CD4-positive, alpha-beta T cell treated with Interferon alpha-2 for 1 hour (primary cell): ENCODE measurements around the gene LSS.
A peak's percentile ranks its signal among the peaks of the same experiment; 100 is the strongest.
"Not testable (repeated sequence)": the region's sequence is repeated elsewhere in the genome, so short reads cannot be mapped to it uniquely, and the experiment has no call there.

Source experiments
- DNase-seq, 2 donors: peaks; one replicate each; pipeline ENCODE4 v3.0.0-alpha.2; 2020 to 2022

LSS gene

GRCh38 chr21:46205166-46205565, 23.4 kb downstream of the LSS start:
- DNase-seq, result no peak

GRCh38 chr21:46203203-46203600, 25.4 kb downstream of the LSS start:
- no peak for DNase-seq

- peak in 1 of 2 donors; percentile 12 for DNase-seq
Observed at GRCh38 chr21:46202592-46203202, 25.9 kb downstream of the LSS start.

GRCh38 chr21:46200877-46201803, 27.4 kb downstream of the LSS start:
- not testable (repeated sequence) for DNase-seq

DNA sequence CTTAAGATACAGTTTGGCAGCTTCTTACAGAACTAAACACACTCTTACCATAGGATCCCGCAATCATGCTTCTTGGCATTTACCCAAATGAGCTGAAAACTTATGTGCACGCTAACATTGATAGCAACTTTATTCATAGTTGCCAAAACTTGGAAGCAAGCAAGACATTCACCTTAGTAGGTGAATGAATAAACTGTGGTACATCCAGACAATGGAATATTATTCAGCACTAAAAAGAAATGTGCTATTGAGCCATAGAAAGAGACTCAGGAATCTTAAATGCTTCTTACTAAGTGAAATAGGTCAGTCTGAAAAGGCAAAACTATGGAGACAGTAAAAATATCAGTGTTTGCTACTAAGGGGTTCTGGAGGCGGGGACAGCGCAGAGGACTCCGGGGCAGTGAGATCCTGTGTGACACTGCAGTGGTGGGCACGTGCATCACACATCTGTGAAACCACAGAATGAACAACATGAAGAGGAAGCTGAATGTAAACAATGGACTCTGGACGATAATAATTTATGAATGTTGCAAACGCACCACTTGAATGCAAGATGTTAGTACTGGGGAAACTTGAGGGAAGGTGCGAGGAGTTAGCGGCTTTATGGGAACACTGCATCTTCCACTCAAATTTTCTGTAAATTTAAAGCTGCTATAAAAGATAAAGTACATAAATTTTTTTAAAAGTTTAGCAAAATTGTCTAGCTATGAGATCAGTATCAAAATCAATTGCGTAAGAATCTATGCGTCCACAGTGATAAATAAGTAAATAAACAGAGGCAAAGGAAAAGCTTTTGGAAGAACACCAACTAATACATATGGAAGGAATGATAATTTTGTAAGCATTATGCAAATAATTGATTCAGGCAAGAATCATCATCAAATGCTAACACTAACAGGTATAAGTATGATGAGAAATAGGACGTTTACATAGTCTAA, 28.9 kb downstream of the LSS start:
- no peak for DNase-seq

- no peak for DNase-seq
Observed at GRCh38 chr21:46196733-46197132, 31.8 kb downstream of the LSS start.

DNA sequence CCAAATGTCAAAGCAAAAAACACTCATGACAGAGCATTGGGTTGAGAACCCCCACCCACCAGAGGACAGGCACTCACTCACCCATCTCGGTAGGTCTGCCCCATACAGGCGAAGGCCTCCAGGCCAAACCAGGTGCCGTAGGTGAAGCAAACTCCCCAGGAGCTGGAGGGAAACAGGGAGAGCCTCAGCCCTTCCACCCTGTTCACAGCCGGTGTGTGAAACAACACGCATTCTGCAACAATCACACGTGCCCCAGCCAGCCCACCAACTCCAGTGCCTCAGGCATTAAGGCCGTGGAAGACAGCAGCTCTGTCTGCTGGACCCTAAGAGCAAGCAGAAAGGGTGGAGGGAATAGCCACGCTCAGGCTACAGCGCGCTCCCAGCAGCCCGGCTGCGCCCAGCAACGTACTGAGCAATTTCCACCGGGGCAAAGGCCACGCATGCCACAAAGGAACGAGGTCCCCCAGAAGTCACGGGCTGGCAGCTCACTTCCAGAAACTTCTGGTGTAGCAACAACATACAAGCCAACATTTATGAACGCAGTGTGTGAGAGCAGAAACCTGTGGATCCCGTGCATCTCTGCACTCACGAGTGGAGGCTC, 32.9 kb downstream of the LSS start:
- no peak for DNase-seq

GRCh38 chr21:46194374-46195334, 33.9 kb downstream of the LSS start:
- DNase-seq, result no peak

DNA sequence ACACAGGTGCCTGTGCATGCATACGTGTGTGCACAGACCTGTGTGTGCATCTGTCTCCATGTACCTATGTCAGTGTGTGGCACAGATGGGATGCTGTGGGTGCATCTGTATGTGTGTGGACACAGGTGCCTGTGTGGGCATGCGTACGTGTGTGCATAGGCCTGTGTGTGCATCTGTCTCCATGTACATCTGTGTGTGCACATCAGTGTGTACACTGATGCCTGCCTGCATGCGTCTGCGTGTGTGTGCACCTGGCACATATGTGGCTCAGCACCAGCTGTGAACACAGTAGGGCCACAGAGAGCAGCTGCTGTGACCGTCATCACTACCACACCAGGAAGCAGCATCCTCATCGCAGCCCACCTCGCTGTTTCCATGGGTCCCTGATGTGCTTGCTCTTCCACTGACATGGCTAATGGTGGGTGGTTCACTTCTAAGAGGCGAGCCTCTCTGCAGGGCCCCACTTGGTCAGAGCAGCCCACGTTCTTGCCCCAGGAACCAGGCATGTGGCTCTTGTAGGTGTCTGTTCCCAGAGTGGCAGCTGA, 34.7 kb downstream of the LSS start:
- DNase-seq, result no peak

GRCh38 chr21:46191686-46192575, 36.6 kb downstream of the LSS start:
- DNase-seq, result no peak

DNA sequence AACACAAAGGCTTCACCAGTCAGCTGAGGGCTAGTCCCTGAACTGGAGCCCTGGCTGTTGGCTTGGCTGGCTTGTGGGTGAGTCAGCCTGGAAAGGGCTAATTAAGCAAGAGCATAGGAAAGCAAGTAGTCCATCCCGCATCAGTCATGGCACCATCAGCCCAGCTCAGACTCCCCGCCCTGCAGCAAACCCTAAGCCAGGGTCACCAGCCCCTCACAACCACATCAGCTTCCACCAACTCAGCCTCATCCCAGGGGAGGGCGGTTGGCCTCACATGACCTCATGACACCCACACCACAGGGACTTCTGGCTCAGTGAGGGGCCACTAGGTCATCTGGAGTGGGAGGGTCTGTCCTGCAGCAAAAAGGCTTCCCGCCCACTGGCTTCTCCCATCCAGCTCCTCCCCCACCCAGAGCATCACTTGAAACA, 37.3 kb downstream of the LSS start:
- no peak for DNase-seq

- DNase-seq, result no peak
Observed at GRCh38 chr21:46190491-46191131, 38.0 kb downstream of the LSS start.

- no peak for DNase-seq
Observed at GRCh38 chr21:46189959-46190490, 38.5 kb downstream of the LSS start.

DNA sequence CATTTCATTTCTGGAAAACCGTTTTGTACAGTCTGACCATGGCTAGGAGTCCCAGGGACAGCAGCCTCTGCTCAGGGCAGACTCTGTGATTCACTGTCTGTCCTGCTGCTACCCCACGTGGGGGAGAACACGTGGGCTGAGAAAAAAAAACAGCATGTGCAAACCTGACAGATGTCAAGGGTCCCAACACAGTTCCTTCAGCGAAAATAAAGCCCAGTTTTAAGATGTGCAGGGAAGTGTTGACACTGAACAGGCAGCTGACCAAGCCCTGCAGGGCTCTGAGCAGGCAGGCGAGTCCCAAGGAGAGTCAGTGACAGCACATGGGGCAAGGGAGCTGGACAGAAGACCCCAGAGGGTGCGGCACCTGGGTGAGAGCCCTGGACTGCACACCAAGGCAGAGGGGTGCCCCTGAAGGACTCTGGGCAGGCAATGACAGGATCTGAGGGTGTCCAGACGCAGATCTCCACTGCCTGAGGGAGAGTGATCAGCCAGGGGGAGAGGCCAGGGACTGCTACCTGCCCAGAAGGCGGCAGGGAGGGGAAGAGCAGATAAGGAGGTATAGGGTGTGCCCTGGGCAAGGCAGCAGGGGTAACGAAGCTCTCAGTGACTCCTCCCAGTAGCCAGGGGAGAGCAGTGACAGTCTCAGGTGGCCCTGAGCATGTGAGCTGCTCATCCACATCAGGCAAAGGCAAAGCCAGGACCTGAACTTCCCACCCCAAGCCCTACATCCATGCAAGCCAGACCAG, 39.2 kb downstream of the LSS start:
- DNase-seq, result no peak

DNA sequence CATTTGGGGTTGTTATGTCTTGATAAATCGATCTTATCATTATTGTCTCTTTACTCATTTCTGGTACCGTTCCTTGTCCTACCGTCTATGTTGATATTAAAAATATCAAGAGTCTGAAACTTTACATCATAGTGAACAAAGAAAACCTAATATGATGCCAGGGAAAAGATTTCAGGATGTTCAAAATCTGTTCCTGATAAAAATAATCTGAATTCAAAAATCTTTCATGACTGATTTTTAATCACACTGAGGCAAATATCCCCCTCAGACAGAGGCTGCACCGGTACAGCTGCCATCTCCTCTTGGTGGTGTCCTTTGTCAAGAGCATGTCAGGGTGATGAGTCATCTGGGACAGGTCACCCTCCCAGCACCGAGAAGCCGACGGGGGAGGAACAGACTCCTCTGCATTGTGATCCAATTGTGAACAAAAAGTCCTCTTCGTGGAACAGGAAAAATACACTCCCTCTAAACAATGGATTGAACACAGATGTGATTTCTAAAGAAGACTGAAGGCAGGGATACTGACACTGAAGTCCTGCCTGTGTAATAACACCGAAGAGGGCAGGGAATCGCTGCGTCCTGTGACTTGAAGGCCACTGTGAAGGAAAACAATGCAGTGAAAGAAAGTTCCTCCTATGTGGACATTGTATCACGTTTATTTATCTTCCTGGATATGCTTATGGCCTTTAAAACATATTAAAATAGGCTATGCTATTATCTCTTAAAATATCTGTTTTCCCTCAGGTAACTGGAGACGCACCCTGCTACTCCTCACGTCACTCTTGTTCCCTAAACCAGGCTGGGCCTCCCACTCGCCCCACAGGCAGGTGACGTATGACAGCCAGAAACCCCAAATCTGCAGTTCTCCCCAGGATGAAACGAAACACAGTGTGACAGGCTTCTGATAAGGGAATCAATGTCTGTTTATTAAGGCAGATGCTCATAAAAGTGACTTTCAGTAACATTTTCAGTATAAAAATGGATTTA, 40.1 kb downstream of the LSS start:
- DNase-seq, result no peak

DNA sequence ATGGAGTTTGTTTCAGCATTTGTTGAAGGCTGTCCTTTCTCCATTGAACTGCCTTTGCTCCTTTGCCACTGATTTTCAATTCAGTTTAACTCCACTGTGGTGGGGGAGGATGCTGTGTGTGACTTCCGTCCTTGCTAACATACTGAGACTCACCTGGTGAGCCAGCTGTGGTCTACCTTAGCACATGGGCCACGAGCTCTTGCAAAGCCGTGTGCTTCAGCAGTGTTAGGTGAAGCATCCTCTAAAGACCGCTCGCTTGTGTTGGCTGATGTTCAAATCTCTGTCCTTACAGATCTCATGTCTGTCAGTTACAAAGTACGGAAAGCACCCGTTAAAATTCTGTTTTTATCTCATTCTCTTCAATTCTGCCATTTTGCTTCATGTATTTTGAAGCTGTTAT, 40.8 kb downstream of the LSS start:
- no peak for DNase-seq

DNA sequence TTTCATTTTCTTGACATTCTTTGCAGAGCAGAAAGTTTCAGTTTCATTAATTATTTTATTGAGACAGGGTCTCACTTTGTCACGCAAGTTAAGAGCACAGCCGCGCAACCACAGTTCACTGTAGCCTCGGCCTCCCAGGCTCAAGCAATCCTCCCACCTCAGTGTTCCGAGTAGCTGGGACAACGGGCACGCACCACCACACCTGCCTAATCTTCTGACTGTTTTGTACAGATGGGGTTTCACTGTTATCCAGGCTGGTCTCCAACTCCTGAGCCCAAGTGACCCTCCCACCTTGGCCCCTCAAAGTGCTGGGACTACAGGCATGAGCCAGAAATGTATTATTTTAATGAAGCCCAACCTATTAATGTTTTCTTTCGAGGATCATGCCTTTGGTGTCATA, 41.3 kb downstream of the LSS start:
- no peak for DNase-seq
